Fibroblast of skin of right biceps (primary cell): ENCODE results near the gene PTPRN2.

ENCODE experiments used
- DNase-seq: peaks from one replicate; pipeline ENCODE4 v3.0.0-alpha.2; 2013

The PTPRN2 gene

DNA sequence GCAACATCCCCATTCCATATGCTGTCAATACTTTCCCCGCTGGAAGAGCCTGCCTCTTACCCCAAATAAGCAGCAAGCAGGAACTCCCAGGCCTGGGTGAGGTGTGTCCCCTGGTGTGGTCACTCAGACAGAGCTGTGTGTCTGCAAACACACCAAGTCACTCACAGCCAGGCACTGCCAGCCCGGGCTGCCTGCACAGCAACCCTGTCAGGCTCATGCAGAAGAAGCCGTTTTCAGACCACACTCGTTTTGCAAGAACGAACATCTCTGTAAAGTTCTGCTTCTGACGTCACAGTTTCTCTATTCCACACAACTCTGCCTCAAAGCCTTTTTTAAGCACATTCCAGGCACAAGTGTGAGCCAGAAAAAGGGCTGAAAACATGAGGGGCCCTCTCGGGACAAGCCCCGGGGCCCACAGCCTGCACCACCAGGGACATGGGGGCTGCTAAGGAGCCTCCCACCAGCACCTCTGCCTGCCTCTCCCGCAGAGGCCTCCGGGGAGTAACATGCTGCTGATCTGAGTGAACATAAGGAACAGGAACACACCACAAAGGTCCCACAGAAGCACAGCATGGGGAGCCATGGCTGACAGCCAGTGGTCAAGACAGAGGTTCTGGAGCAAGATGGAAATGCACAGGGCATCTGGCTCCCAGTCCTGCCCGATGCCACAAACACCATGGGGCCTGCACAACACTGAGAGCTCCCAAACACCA is 11.4 kb downstream of the PTPRN2 start:
- no peak for DNase-seq

DNA sequence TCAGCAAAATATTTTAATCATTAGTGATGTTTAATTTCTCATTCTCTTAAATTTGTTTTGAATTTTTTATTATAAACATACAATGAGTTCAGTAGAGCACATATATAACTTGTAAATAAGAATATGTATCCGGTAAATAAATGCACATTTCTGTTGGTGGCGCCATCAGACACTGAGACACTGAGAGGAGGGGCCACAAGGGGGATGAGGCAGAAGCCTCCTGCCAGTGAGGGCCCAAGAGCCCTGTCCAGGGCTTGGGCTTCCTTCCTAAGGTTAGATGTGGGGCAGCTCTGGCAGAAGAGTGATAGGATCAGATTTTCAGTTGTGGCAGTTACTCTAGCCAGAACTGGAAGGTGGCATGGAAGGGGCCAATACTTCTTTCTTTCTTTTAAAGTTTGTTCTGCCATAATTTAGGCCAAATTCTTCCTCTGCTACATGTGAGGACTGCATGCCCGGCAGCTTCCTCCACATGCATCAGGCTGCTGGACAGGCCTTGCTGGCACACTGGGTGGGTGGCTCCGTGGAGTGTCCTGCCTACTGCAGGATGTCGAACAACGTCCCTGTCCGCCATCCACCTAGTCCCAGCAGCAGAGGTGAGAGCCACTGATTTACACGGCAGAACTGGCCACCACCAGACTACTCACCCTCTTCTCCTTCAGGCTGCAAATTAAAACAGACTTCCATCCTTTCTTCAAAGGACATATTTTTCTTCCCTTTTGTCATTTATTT is 13.2 kb downstream of the PTPRN2 start:
- DNase-seq, result no peak

DNA sequence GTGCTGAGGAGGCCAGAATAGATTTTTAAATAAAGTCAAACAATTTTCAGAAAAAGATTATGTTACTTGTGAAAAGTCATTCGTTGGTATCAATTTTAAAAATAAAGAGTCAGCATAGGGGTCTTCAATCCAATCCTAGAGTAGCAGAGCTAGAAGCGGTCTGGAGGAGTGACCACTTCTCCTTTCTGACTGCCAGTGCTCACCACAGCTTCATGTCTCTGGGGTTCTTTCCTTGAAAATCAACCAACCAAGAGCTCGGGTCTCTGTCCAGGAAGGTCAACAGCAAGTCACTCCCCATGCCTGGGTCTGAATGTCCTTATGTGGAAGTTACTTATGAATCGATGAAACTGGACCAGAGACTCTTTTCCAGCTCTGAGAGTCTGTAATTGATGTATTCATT is 14.3 kb downstream of the PTPRN2 start:
- DNase-seq, result no peak

DNA sequence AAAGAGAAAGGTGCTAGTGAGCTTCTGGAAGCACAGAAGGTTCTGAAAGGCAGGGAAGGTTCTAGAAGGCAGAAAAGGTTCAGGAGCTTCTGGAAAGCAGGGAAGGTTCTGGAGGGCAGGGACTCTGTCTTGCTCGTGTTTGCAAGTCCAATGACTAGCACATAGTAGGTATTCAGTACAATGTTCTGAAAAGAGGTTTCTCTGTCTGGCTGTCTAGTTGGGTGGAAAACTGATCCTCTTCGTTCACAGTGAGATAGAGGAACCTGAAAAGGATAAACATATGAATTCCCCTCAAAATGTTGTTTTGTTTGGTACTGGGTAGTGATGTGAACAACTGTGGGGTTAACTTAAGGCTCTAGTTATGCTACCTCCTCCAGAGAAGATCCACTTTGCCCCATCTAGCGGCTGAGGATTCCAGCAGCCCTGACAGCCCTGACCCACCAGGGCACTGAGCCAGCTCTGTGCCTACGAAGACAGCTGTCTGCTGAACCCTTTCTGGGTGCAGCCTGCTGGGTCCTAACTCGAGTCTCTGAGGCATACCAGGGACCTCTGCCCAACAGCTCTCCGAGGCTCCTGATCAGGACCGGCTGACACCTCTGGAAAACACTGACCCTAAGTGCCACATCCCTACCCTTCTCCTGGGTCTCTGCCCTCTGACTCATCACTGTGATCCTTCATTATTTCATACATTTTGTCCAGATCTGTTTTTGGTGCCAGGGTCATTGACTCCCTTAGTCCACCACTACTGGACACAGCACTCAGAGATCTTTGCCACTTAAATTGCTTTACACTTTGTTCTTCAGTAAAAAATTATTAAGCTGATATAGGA is 15.4 kb downstream of the PTPRN2 start:
- DNase-seq, result no peak

DNA sequence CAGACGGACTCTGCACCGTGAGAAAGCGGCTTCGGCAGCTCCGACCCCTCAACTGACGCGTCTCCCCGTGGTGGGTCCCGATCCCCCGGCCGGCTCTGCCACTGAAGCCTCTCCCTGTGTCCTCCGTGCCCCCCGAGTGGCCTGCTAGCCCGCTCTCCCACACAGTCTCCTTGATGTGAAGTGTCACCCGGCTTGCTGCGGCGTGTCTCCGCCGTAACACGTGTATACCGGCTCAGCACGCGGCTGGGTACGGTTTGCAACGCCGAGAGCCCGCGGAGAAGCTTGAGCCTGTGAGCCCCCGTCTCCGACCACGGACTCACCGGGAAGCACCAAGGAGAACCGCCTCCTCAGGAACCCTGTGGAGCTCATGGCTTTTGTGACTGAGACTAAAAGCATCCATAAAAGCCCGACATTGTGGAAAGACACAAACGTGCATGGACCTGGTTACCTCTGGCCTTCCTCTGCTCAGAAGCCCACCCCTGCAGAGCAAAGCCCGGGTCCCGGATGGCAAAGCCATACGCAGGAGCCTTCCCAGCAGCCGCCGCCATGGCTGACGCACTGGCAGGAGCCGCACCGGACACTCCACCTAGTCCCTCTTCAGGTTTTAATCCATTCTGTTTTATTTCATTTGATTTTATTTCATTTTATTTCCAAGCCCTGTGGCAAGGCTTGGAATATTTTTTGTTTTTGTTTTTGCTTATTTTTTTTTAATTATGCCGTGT is 17.0 kb downstream of the PTPRN2 start:
- DNase-seq, result no peak

DNA sequence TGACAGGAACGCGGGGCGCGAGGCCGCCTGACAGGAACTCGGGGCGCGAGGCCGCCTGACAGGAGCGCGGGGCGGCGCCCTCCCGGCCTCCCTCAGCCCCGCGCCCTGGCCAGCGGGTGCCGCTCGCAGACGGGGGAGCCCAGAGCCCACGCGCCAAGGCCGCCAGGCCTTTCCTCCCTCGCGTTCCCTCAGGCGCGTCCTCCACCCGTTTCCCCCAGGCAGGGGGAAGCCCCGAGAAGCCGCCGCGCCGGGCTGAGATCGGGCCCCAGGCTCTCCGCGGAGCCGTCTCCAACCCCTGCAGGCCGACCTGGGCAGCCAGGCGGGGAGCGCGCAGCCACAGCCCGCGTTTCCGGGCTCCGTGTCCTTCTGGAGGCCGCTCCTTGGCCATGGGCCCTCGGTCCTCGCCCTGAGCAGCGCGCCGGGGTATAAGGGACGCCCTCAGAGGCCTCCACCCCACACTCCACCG is 17.7 kb downstream of the PTPRN2 start:
- no peak for DNase-seq

DNA sequence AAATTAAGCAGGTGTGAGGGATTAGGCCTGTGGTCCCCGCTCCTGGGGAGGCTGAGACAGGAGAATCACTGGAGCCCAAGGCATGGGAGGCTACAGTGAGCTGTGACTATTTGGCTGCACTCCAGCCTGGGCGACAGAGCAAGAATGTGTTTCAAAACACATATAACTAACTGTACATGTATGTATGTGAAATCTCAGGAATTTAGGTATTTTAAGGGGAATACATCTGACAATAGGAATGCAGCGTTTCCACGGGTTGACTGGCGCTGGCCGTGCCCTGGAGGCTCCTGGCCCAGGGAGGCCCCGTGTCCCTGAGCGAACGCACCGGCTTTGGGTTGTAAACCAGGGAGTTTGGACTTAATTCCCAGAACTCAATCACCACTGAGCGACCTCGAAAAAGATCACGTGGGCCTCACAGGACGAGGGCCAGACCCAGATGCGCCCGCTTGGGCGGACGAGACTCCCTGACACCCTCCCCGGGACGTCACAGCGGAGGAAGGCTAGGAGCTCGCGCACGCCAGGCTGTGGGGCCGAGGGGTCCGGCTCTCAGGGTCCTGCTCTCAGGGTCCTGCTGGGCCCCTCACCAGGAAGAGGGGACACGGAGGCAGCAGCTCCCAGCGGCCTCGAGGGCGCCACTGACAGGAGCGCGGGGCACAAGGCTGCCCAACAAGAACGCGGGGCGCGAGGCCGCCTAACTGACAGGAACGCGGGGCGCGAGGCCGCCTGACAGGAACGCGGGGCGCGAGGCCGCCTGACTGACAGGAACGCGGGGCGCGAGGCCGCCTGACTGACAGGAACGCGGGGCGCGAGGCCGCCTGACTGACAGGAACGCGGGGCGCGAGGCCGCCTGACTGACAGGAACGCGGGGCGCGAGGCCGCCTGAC is 18.4 kb downstream of the PTPRN2 start:
- DNase-seq, result no peak

DNA sequence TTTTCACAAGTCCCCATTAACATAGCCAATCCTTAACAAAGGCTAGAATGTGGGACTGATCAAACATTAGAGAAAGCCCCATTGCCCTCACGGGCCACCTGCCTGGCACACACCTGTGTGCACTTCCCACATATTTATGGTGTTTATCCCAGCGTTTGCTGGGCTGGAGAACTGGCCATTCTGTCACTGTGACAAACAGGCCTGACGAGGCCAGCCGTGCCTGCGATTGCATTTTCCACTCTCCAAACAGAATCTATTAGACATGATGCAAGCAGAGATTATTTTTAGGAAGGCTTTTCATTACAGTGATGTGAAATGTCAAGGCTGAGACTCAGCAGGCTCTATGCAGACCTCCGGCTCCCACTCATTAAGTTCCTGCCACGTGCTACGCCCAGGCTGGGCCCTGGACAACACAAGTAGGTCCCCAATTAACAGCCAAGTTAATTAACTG is 20.4 kb downstream of the PTPRN2 start:
- no peak for DNase-seq

DNA sequence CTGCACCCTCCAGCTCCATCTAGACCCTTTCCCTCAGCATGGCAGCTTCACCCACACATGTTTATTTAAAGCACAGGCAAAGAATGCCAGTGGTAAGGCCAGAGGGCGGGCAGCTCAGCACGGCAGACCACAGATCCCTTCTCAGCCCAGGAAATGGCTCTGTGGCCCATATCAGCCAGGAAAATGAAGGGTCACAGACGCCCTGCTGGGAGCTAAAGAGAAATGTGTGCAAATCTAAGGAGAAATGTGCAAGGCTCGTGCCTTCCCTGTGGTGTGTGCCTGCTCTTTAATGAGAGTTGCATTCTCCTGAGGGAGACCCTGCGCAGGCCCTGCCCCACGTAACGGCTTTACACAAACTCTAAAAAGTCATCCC is 23.0 kb downstream of the PTPRN2 start:
- DNase-seq, result no peak

DNA sequence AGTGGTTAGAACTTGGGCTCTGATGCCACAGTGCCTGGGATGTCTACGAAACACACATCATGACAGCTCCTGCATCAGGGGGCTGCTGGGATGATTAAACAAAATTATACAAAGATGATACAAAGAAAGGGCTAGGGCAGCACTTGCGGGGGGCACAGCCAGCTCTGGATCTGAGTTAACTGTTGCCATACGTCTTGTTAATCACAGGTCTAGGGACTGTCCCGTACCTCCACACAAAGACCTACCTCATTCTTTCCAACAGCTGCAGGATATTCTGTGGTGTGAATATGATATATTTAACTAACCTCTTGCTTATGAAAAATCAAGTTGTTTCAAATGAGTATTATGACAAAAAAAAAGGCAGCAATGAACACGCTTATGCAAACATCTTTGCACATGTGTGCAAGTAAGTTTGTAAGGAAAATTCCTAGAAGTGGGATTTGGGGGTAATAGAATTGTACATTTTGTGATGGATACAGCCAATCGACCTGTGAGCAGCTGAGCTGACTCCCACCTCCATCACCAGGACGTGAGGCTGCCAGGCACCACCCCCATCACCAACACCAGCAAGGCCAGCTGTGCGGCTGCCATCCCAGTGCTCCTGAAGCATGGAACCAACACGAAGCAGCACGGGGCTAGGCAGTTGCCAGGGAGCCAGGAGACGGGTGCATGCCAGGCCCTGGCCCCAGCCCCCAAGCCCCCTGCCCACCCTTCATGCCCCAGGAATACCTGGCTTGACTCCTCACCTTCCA is 23.5 kb downstream of the PTPRN2 start:
- no peak for DNase-seq

DNA sequence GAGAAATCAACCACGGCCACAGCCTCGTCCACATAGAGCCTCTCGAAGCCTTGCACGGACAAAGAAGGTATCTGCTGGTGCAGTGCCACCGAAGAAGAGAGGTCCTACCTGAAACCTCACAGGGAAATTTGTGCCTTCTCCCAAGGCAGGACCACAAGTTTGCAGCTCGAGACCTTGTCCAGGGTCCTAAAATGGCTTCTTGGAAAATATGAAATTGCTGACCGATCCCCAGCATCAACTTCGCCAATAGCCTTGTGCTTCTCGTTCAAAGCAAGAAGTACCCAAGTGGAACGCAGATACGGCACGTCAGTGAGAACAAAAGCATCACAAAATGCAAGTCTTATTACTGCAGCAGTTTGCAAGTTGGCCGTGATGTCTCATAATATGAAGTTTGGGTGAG is 24.6 kb downstream of the PTPRN2 start:
- no peak for DNase-seq

DNA sequence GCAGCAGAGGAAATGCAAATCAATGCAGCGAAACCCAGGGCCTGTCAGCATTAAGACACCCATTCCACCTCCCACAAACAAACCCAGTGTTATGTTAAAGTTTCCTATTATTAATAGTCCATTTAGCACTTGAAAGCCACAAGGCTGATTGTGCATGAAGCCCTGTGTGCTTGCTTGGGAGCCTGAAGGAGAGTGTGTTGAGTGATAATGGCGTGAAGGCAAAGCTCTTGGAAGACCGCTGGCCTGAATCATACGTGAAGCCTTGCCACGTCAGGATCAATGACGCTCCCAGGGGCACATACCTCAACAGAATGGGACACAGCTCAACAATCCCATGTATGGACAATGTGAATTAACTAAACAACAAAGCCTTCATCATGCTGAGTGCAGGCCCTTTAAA is 25.1 kb downstream of the PTPRN2 start:
- DNase-seq, result no peak

DNA sequence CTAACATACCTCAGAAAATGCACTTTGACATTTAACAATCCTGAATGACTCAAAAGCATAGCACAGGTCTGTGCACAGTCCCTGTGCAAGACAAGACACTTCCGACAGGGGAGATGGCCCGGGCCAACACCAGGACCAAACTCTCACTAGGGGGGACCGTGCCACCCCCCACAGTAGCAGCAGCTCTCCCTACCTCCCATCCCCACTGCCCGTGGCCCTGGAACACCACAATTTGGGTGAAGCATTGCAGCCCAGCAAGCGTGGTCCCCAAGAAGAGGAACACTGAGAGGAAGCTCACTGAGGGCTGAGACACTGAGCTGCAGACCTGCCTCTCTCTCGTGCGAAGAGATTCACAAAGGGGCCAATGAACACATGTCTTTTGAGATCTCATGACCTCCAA is 26.0 kb downstream of the PTPRN2 start:
- DNase-seq, result no peak

DNA sequence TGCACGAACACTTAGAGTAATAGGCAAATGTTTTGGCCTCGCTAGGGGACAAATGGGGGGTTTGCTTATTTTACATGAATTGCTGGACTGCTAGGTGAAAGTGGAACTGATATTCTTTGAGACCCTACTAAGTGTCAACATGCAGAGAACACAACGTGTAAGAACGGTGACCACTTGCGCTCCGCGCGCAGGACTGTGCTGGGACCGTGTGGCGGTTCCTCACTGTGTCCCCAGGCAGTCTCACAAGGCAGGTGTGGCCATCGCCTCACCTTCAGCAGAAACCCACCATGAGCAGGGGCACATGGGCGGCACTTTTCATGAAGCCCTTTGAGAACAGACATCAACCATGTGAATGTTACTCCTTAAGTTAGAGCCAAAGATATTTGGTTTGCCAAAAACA is 27.2 kb downstream of the PTPRN2 start:
- no peak for DNase-seq

DNA sequence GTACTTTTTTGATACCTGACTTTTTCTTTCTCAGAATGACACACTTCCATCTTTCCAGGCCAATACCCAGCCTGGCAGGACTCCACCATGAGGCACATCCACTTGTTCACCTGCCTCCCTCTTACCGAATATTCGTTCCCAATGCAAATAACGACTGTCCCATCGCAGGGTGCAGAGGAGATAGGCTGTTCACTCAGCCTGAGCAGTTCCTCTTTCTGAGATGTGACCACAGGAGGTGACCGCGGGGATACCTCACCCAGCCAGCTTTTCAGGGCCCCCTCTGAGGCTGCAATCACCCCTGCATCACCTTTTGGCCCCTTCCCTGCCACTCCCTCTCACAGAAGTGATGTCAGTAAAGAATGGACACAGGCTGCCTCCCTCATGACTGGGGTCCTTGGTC is 28.3 kb downstream of the PTPRN2 start:
- no peak for DNase-seq

DNA sequence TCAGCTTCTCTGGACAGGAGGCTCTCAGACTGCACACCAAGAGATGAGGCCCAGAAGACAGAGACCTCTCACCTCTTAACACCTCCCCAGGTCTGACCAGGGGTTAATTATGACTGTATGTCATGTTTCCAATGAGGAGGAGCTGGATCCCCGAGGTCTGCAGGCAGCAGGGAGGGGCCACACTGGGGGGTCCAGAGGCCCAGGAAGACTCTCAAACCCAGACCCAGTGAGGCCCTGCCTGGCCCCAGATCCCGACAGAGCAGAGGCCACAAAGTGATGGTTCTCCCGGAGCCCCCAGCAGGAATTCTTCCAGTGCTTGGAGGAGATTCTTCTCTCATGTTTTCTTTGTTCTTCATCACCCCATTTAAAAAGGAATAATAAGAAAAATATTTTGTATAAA is 28.8 kb downstream of the PTPRN2 start:
- DNase-seq, result no peak

DNA sequence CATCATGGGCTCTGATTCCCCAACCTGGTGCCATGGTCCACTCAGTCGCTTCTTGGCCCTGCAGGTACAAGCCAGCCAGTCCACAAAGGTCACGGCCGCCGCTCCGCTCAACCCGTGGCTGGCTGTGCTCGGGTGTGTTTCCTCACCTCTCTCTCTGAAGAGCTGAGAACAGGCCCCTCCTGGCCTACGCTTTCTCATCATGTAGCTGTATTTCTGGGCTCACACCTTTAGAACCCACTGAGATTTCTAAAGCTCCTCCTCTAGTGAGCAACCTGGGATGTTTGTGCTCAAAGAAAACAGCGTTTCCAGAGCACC is 30.2 kb downstream of the PTPRN2 start:
- DNase-seq, result no peak

DNA sequence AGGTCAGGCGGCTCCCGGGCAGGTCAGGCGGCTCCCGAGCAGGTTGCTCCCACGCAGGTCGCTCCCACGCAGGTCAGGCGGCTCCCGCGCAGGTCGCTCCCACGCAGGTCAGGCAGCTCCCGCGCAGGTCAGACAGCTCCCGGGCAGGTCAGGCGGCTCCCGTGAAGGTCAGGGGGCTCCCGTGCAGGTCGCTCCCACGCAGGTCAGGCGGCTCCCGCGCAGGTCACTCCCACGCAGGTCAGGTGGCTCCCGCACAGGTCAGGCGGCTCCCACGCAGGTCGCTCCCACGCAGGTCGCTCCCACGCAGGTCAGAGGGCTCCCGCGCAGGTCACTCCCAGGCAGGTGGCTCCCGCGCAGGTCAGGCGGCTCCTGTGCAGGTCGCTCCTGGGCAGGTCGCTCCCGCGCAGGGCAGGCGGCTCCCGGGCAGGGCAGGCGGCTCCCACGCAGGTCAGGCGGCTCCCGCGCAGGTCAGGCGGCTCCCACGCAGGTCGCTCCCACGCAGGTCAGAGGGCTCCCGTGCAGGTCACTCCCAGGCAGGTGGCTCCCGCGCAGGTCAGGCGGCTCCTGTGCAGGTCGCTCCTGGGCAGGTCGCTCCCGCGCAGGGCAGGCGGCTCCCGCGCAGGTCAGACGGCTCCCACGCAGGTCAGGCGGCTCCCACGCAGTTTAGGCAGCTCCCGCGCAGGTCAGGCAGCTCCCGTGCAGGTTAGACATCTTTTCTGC is 30.7 kb downstream of the PTPRN2 start:
- DNase-seq, result no peak

DNA sequence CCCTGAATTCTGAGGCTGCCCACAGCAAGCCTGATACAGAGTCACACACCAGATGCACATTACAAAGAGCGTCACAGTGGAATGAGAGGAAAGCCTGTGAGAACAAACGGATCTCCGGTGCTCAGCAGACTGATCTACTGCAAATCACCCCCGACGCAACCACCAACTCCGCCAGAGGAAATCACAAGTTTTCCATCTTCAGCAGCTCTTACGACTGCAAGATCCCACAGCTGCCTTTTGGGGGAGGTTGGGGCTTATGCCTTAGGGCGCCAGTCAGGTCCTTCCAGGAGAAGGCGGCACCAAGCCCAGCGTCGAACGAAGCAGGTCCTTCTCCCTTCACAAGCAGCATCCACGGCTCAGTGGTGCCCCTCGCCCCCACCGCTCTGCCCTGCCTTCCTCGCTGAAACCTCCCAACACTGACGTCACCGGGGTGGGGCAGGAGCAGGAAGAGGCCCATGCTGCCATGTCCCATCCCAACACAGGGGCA is 32.5 kb downstream of the PTPRN2 start:
- no peak for DNase-seq

DNA sequence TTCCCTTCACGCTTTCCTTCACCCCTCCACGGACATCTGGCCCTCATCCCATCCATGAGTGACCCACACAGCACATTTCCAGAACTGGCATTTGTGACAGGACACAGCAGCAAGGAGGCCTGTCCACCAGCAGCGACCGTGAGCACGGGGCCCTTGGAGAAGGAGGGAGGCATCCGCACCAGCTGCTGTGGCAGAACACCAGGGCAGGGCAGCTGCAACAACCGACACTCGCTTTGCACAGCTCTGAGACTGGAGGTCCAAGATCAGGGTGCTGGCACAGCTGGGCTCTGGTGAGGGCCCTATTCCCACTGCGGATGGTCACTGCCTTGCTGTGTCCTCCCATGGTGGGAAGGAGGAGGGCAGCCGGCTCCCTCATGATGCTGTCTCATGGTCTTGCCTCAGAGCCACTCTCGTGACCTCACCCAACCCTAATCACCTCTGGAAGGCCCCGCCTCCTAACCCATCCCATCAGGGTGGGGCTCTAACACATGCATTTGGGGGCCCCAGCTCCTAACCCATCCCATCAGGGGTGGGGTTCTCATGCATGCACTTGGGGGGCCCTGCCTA is 36.7 kb downstream of the PTPRN2 start:
- no peak for DNase-seq
